Measurements from ENCODE around the gene EFCC1. TPM values are rescaled to one million over a fixed set of nuclear protein-coding genes. Genes with fewer than 3 reads are reported as not detected.

EFCC1 gene
- polyA plus RNA-seq, 1 experiment: not detected

DNA sequence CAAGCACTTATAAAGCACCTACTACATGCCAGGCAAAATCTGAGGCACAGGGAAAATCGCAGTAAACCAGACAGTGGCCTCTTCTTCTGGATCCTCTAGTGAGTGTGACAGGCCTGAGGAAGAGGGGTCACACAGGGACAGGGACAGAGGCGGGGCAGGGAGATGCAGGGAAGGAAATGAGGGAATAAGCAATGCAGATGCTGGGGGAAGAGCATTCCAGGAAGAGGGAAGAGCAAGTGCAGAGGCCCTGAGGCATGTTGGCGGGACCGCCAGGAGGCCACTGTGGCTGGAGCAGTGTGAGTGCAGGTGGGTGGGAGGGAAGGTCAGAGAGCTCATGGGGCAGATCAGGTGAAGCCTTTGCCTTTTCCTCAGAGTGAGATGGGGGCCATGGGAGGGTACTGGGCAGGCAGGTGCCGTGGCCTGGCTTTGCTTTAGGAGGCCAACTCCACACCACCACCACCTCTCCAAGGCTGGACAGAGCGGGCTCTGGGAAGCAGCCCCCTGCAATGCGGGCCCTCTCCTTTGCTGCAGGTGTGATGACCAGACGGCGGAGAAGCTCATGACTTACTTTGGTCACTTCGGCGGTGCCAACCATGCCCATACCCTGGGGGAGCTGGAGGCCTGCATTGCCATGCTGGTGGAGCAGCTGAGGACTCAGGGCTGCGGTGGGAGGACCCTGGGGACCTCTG lies 32.7 kb downstream of the EFCC1 start:
- CTCF ChIA-PET: interaction anchor here (0.9 to 2.0 kb wide), 3 partner anchors 12 to 32 kb away, joined by 3 to 7 read pairs (median 3); no protein-coding TSS in a partner anchor
- no peak for DNase-seq (ENCODE audit: low read depth)
- TF ChIP-seq CTCF (IDR thresholded peaks at IDR 0.05; ENCODE audit: insufficient read depth, low read depth, low read length): no peak
- POLR2A ChIA-PET: interaction anchor here (0.5 kb wide), 1 partner anchor 960 kb away, joined by 19 read pairs; no protein-coding TSS in a partner anchor
- H3K27me3 ChIP-seq (ENCODE audit: control insufficient read depth, insufficient read depth, low read length): peaks cover 14% of the 10 kb centered on the region
- H3K4me3 ChIP-seq (ENCODE audit: low read depth, low read length): no peak overlapping the region
- no peaks in the 10 kb centered on the region for H3K36me3 ChIP-seq (ENCODE audit: control insufficient read depth, insufficient read depth, low read length)

- Histone ChIP-seq H3K36me3 (ENCODE audit: control insufficient read depth, insufficient read depth, low read length) (no peaks in the 10 kb centered on the region), H3K4me3 (ENCODE audit: low read depth, low read length) (no peak overlapping the region), H3K27me3 (ENCODE audit: control insufficient read depth, insufficient read depth, low read length) (peaks cover 17% of the 10 kb centered on the region)
- no peak for DNase-seq (ENCODE audit: low read depth)
- CTCF ChIA-PET: interaction anchor here (1.3 to 2.0 kb wide), 2 partner anchors 19 to 31 kb away, joined by 3 to 7 read pairs; no protein-coding TSS in a partner anchor
- POLR2A ChIA-PET: no interaction called here
- no peak for TF ChIP-seq CTCF (IDR thresholded peaks at IDR 0.05; ENCODE audit: insufficient read depth, low read depth, low read length)
Measured at GRCh38 chr3:129034642-129035041, 33.5 kb downstream of the EFCC1 start.

DNA sequence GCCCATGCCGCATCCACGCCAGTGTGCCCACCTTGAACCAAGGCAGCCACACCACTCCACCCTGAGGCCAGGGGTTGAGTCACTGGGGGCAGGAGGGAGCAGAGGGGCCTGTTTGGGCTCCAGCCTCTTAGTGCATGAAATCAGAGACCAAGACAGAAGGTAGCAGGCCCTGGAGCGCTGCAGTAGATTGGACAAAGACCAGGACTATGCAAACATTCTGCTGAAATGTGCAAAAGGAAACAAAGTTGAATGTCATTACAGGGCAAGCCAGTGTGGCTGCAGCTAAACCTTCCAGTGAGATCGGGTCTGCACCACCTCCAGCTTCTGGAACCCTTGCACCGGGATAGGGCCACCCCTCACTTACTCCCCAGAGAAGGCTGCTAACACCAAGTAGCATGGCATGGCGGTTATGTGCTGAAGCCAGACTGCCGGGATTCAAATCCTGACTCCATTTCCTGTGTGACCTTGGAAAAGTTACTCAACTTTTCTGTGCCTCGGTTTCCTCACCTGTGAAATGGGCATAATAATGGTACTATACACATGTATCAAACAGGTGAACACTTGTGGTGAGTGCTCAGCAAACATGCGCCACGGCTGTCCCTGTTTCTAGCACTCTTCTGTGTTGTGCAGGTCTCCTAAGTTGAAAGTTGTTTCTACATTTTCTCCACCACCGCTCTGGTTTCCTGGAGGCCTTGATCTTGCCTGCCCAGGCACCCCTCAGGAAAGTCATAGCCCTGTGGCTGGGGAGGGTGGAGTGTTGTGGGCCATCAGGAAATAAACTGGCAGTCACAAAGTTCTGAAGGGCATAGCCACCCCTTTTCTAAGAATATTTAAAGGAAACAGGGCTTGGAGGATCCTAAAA lies 34.5 kb downstream of the EFCC1 start:
- CTCF ChIA-PET: interaction anchor here (1.3 to 2.1 kb wide), 4 partner anchors 11 to 30 kb away, joined by 3 to 7 read pairs (median 4); no protein-coding TSS in a partner anchor

GRCh38 chr3:129036222-129037092 lies 35.4 kb downstream of the EFCC1 start:
- CTCF ChIA-PET: interaction anchor here (1.3 to 2.1 kb wide), 3 partner anchors 9 to 17 kb away, joined by 3 to 4 read pairs (median 4); no protein-coding TSS in a partner anchor
- POLR2A ChIA-PET: no interaction called here
- no peak for TF ChIP-seq CTCF (IDR thresholded peaks at IDR 0.05; ENCODE audit: insufficient read depth, low read depth, low read length)
- Histone ChIP-seq H3K27me3 (ENCODE audit: control insufficient read depth, insufficient read depth, low read length) (peaks cover 18% of the 10 kb centered on the region), H3K4me3 (ENCODE audit: low read depth, low read length) (no peak overlapping the region), H3K36me3 (ENCODE audit: control insufficient read depth, insufficient read depth, low read length) (no peaks in the 10 kb centered on the region)
- DNase-seq (ENCODE audit: low read depth): no peak

More for the DNA sequence above, 34.5 kb downstream of the EFCC1 start:
- no peaks in the 10 kb centered on the region for H3K36me3 ChIP-seq (ENCODE audit: control insufficient read depth, insufficient read depth, low read length)
- peaks cover 17% of the 10 kb centered on the region for H3K27me3 ChIP-seq (ENCODE audit: control insufficient read depth, insufficient read depth, low read length)
- POLR2A ChIA-PET: no interaction called here
- TF ChIP-seq CTCF (IDR thresholded peaks at IDR 0.05; ENCODE audit: insufficient read depth, low read depth, low read length): no peak
- no peak for DNase-seq (ENCODE audit: low read depth)
- H3K4me3 ChIP-seq (ENCODE audit: low read depth, low read length): no peak overlapping the region
